Fibroblast of the aortic adventitia (primary cell): Measurements from ENCODE around the gene OR6Q1. TPM values are rescaled to one million over a fixed set of nuclear protein-coding genes. Genes with fewer than 3 reads are reported as not detected.
A peak's percentile ranks its signal among the peaks of the same experiment; 100 is the strongest.

Experiments used
- DNase-seq: peaks from one replicate; pipeline ENCODE4 v3.0.0-alpha.2; 2010; ENCODE audit warnings: low read depth
- H3K4me3 ChIP-seq: 2 replicates; pipeline ENCODE4 v1.5.1; 2011; ENCODE audit warnings: low read depth, mild to moderate bottlenecking, control low read depth, low read length, moderate library complexity
- small RNA-seq: library from RNA; depleted of rRNA; stranded (forward); fragments of <200 nt; gene quantifications from one replicate; pipeline ENCODE3, GENCODE V24; 2012
- total RNA-seq: library from RNA; depleted of rRNA; stranded (reverse); fragments of >200 nt; gene quantifications from 2 replicates; pipeline ENCODE4 v1.2.3, GENCODE V29; 2012; ENCODE audit warnings: low replicate concordance
- TF ChIP-seq, protein P1 (sequence below): IDR thresholded peaks from 2 replicates; pipeline ENCODE4 v1.5.1; 2011; ENCODE audit warnings: mild to moderate bottlenecking, low read length, control low read depth, inconsistent platforms; ENCODE audit not compliant: insufficient read depth

OR6Q1 gene
- total RNA-seq, 1 donor: not detected

DNA sequence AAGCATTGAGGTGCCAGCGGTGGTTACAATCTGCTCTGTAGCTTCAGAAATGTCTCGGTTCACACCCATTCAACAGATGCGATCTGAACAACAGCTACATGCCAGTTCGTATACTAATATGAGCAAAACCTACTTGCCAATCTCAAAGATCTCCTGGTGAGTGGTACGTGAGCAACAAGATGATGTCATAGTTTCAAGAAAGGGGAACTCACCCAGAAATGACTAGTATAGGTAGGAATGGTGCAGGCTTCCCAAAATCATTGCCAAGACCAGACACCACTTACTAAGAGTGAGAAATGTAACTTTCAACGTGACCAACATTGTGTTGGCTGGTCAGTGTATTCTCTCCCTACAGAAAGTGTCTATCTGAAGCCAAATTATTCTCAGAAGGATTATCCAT lies 31.1 kb downstream of the OR6Q1 start:
- no peak overlapping the region for H3K4me3 ChIP-seq
- DNase-seq: peak; percentile 84
- TF ChIP-seq, protein P1, sequence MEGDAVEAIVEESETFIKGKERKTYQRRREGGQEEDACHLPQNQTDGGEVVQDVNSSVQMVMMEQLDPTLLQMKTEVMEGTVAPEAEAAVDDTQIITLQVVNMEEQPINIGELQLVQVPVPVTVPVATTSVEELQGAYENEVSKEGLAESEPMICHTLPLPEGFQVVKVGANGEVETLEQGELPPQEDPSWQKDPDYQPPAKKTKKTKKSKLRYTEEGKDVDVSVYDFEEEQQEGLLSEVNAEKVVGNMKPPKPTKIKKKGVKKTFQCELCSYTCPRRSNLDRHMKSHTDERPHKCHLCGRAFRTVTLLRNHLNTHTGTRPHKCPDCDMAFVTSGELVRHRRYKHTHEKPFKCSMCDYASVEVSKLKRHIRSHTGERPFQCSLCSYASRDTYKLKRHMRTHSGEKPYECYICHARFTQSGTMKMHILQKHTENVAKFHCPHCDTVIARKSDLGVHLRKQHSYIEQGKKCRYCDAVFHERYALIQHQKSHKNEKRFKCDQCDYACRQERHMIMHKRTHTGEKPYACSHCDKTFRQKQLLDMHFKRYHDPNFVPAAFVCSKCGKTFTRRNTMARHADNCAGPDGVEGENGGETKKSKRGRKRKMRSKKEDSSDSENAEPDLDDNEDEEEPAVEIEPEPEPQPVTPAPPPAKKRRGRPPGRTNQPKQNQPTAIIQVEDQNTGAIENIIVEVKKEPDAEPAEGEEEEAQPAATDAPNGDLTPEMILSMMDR: no peak

DNA sequence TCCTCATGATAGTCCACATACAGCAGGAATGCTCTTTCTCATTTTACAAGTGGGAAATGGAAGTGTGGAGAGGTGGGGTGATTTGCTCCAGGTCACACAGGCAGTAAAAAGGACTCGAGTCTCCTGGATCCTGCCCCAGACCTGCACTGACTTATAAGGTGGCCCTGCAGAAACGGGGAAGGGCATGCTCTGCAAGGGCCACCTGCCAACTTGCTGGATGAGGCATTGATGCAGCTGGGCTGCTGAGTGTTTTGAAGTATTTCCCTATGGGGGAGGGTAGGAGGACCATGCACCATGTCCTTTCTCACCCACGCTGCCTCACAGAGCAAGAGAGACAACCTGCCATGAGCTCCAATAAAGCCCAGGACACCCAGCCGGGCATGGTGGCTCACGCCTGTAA lies 36.9 kb downstream of the OR6Q1 start:
- H3K4me3 ChIP-seq: no peak overlapping the region
- no peak for DNase-seq
- TF ChIP-seq, protein P1: no peak

DNA sequence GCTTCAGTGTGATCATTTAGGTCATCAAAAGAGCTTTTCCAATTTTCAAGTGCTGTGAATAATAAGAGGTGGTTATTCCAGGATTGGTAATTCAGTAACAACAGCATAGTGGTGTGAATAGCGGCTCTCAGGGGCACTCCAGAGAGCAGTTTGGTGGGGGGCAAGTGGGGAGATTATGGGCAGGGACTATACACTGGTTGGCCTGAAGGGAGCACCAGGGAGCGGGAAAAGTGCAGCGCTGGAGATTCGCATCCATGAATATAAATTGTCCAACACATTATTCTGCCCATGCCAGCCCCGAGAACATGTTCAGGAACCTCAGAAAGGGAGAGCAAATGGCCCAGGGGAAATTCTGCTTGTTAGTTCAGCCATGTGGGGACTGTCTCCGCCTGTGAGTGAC lies 37.9 kb downstream of the OR6Q1 start:
- no peak for DNase-seq
- no peak overlapping the region for H3K4me3 ChIP-seq
- TF ChIP-seq, protein P1: no peak

DNA sequence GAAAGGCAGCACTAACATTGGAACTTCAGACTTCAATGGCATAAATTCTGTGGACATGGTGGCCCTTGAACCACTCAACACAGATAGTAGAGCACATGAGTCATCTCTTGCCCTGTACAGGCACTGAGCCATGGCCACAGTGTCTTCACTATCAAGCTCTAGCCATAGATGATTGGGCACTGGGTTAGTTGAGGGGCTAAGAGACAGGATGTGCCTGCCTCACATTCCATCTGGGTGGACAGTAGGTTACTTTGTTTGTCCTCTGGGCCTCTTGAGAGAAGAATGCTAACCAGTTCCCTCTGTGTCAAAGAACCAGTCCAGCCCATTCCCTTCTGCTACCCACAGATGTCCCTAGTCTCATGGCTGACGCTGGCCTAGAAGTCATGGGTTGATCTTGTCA lies 39.8 kb downstream of the OR6Q1 start:
- TF ChIP-seq, protein P1: no peak
- no peak overlapping the region for H3K4me3 ChIP-seq
- DNase-seq: no peak

DNA sequence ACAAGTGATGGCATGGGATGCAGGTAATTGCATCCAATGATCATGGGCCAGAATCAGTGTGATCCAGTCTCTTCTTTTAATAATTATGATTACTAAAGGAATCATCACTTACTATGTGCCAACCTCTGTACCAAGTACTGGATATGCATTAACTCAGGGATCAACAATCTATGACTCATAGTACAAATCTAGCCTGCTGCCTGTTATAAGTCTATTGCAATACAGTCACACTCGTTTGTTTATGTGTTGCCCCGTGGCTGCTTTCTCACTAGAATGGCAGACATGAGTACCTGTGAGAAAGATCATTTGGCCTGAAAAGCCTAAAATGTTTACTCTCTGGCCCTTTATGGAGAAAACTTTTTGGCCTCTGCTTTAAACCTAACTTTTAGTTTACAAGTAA lies 45.0 kb downstream of the OR6Q1 start:
- H3K4me3 ChIP-seq: no peak overlapping the region
- TF ChIP-seq, protein P1: no peak
- DNase-seq: no peak

Small RNAs within 50 kb of the gene (small RNA-seq; reads per million reads assigned to genes)
- not detected for gene RNU6-899P

Other genes with a start within 250 kb of the OR6Q1 start
- gene OR9Q1, start 7.1 kb upstream of the OR6Q1 start, total RNA-seq: not detected in 2 replicates
- 0.41 TPM in 1 of 2 replicates, not detected in the other for gene OR9I1, start 94.6 kb downstream of the OR6Q1 start, total RNA-seq
- gene OR9Q2, start 158.1 kb downstream of the OR6Q1 start, total RNA-seq: not detected in 2 replicates
- not detected in 2 replicates for gene OR1S2, start 173.2 kb downstream of the OR6Q1 start, total RNA-seq
- not detected in 2 replicates for gene OR1S1, start 181.8 kb downstream of the OR6Q1 start, total RNA-seq
- not detected in 2 replicates for gene OR10Q1, start 198.0 kb downstream of the OR6Q1 start, total RNA-seq
- not detected in 2 replicates for gene OR10W1, start 237.3 kb downstream of the OR6Q1 start, total RNA-seq